ENCODE measurements around the gene TMEM131. TPM values are rescaled to one million over a fixed set of nuclear protein-coding genes. Genes with fewer than 3 reads are reported as not detected.

The TMEM131 gene
- total RNA-seq, 1 donor from 2014 or later = 31.7 TPM

GRCh38 chr2:97738179-97739019 lies 257.3 kb downstream of the TMEM131 start:
- DNase-seq (ENCODE audit: low spot score) = no peak
- Mint-ChIP-seq H3K9me3 (ENCODE audit: unreplicated experiment) (no peaks in the 10 kb centered on the region), H3K4me3 (ENCODE audit: unreplicated experiment) (peak overlapping the region; percentile 60), H3K4me1 (ENCODE audit: unreplicated experiment) (peaks cover 18% of the 10 kb centered on the region), H3K27me3 (ENCODE audit: unreplicated experiment) (peaks cover 11% of the 10 kb centered on the region), H3K27ac (ENCODE audit: unreplicated experiment) (peak overlapping the region; percentile 14), H3K36me3 (ENCODE audit: low read depth, unreplicated experiment) (peaks cover 32% of the 10 kb centered on the region)
- TF ChIP-seq CTCF (IDR thresholded peaks at IDR 0.05; ENCODE audit: unreplicated experiment) = no peak

GRCh38 chr2:97737421-97738178 lies 258.1 kb downstream of the TMEM131 start:
- TF ChIP-seq CTCF (IDR thresholded peaks at IDR 0.05; ENCODE audit: unreplicated experiment) = no peak
- H3K27ac Mint-ChIP-seq (ENCODE audit: unreplicated experiment) = no peak overlapping the region
- peaks cover 11% of the 10 kb centered on the region for H3K27me3 Mint-ChIP-seq (ENCODE audit: unreplicated experiment)
- no peaks in the 10 kb centered on the region for H3K9me3 Mint-ChIP-seq (ENCODE audit: unreplicated experiment)
- DNase-seq (ENCODE audit: low spot score) = no peak
- no peak overlapping the region for H3K4me3 Mint-ChIP-seq (ENCODE audit: unreplicated experiment)
- peaks cover 32% of the 10 kb centered on the region for H3K36me3 Mint-ChIP-seq (ENCODE audit: low read depth, unreplicated experiment)
- peaks cover 18% of the 10 kb centered on the region for H3K4me1 Mint-ChIP-seq (ENCODE audit: unreplicated experiment)

- Mint-ChIP-seq H3K9me3 (ENCODE audit: unreplicated experiment) (no peaks in the 10 kb centered on the region), H3K4me3 (ENCODE audit: unreplicated experiment) (peak overlapping the region; percentile 33), H3K36me3 (ENCODE audit: low read depth, unreplicated experiment) (peaks cover 34% of the 10 kb centered on the region), H3K27me3 (ENCODE audit: unreplicated experiment) (peaks cover 11% of the 10 kb centered on the region), H3K27ac (ENCODE audit: unreplicated experiment) (no peak overlapping the region), H3K4me1 (ENCODE audit: unreplicated experiment) (peaks cover 10% of the 10 kb centered on the region)
- TF ChIP-seq CTCF (IDR thresholded peaks at IDR 0.05; ENCODE audit: unreplicated experiment) = no peak
- DNase-seq (ENCODE audit: low spot score) = no peak
Observed at GRCh38 chr2:97736608-97737330, 259.0 kb downstream of the TMEM131 start.

- DNase-seq (ENCODE audit: low spot score) = no peak
- Mint-ChIP-seq H3K27me3 (ENCODE audit: unreplicated experiment) (peaks cover 11% of the 10 kb centered on the region), H3K9me3 (ENCODE audit: unreplicated experiment) (no peaks in the 10 kb centered on the region), H3K36me3 (ENCODE audit: low read depth, unreplicated experiment) (peaks cover 37% of the 10 kb centered on the region), H3K27ac (ENCODE audit: unreplicated experiment) (peak overlapping the region; percentile 32), H3K4me1 (ENCODE audit: unreplicated experiment) (peaks cover 6% of the 10 kb centered on the region), H3K4me3 (ENCODE audit: unreplicated experiment) (peak overlapping the region; percentile 33)
- TF ChIP-seq CTCF (IDR thresholded peaks at IDR 0.05; ENCODE audit: unreplicated experiment) = no peak
Observed at GRCh38 chr2:97736185-97736584, 259.6 kb downstream of the TMEM131 start.
